ENCODE results near the gene FCHO1. TPM values are rescaled to one million over a fixed set of nuclear protein-coding genes. Genes with fewer than 3 reads are reported as not detected.

The FCHO1 gene
- polyA plus RNA-seq, 1 donor (not counting 4 experiments of a cell fraction or from before 2014, with no cell fraction given), result 0.14 TPM

GRCh38 chr19:17748884-17749638, 2.2 kb upstream of the FCHO1 start:
- Histone ChIP-seq H3K9ac (ENCODE audit: control insufficient read depth, extremely low read depth, insufficient read depth, low read length) (no peak overlapping the region), H3K9me3 (ENCODE audit: control insufficient read depth, low read depth, low read length) (no peaks in the 10 kb centered on the region), H3K27me3 (ENCODE audit: control insufficient read depth, extremely low read depth, insufficient read depth, low read length) (peaks cover 8% of the 10 kb centered on the region), H3K27ac (ENCODE audit: control insufficient read depth, insufficient read depth, low read length) (no peak overlapping the region), H3K4me2 (ENCODE audit: control insufficient read depth, extremely low read depth, insufficient read depth, low read depth, low read length) (no peak overlapping the region), H3K79me2 (ENCODE audit: control insufficient read depth, insufficient read depth, low read length) (no peaks in the 10 kb centered on the region), H4K20me1 (ENCODE audit: control insufficient read depth, extremely low read depth, insufficient read depth, low read length) (no peaks in the 10 kb centered on the region), H3K4me1 (ENCODE audit: control insufficient read depth, extremely low read depth, insufficient read depth, low read length) (no peaks in the 10 kb centered on the region), H2AFZ (ENCODE audit: control insufficient read depth, low read length) (no peak overlapping the region), H3K4me3 (ENCODE audit: control insufficient read depth in 2 of 3, extremely low read depth in 1 of 3, insufficient read depth in 2 of 3, low read depth in 1 of 3, low read length in 3 of 3) (no peak overlapping the region), H3K36me3 (ENCODE audit: control insufficient read depth in 2 of 2, extremely low read depth in 1 of 2, insufficient read depth in 2 of 2, low read length in 2 of 2) (no peaks in the 10 kb centered on the region), H3K9me1 (ENCODE audit: control insufficient read depth, extremely low read depth, insufficient read depth, low read length) (no peaks in the 10 kb centered on the region)
- DNase-seq (ENCODE audit: low read depth, low spot score), result no peak
- FAIRE-seq, result no peak
- dilution Hi-C loops (cut with MboI; ENCODE audit: extremely low pct_ligation_motif_present, low sequenced_read_pairs), result no loop called here
- TF ChIP-seq, protein P1, sequence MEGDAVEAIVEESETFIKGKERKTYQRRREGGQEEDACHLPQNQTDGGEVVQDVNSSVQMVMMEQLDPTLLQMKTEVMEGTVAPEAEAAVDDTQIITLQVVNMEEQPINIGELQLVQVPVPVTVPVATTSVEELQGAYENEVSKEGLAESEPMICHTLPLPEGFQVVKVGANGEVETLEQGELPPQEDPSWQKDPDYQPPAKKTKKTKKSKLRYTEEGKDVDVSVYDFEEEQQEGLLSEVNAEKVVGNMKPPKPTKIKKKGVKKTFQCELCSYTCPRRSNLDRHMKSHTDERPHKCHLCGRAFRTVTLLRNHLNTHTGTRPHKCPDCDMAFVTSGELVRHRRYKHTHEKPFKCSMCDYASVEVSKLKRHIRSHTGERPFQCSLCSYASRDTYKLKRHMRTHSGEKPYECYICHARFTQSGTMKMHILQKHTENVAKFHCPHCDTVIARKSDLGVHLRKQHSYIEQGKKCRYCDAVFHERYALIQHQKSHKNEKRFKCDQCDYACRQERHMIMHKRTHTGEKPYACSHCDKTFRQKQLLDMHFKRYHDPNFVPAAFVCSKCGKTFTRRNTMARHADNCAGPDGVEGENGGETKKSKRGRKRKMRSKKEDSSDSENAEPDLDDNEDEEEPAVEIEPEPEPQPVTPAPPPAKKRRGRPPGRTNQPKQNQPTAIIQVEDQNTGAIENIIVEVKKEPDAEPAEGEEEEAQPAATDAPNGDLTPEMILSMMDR (optimal IDR thresholded peaks at IDR 0.05 in 1 of 3, IDR thresholded peaks at IDR 0.05 in 1 of 3, conservative IDR thresholded peaks at IDR 0.05 in 1 of 3; ENCODE audit: extremely low read depth in 1 of 3, insufficient read depth in 2 of 3, low read length in 3 of 3), result no peak
- no peak for TF ChIP-seq EZH2 (IDR thresholded peaks at IDR 0.05; ENCODE audit: low read length)

- H3K4me1 ChIP-seq (ENCODE audit: control insufficient read depth, extremely low read depth, insufficient read depth, low read length), result peaks cover under 1% of the 10 kb centered on the region
- TF ChIP-seq, protein P1 (optimal IDR thresholded peaks at IDR 0.05 in 1 of 3, IDR thresholded peaks at IDR 0.05 in 1 of 3, conservative IDR thresholded peaks at IDR 0.05 in 1 of 3; ENCODE audit: extremely low read depth in 1 of 3, insufficient read depth in 2 of 3, low read length in 3 of 3), result no peak
- TF ChIP-seq EZH2 (IDR thresholded peaks at IDR 0.05; ENCODE audit: low read length), result no peak
- dilution Hi-C loops (cut with MboI; ENCODE audit: extremely low pct_ligation_motif_present, low sequenced_read_pairs), result no loop called here
These were observed 1.4 kb upstream of the FCHO1 start for GRCh38 chr19:17749912-17750317.

More at GRCh38 chr19:17749912-17750317, 1.4 kb upstream of the FCHO1 start:
- H3K9me1 ChIP-seq (ENCODE audit: control insufficient read depth, extremely low read depth, insufficient read depth, low read length), result no peaks in the 10 kb centered on the region
- H3K27ac ChIP-seq (ENCODE audit: control insufficient read depth, insufficient read depth, low read length), result no peak overlapping the region
- H4K20me1 ChIP-seq (ENCODE audit: control insufficient read depth, extremely low read depth, insufficient read depth, low read length), result no peaks in the 10 kb centered on the region
- no peak for FAIRE-seq
- H2AFZ ChIP-seq (ENCODE audit: control insufficient read depth, low read length), result no peak overlapping the region
- no peak overlapping the region for H3K9ac ChIP-seq (ENCODE audit: control insufficient read depth, extremely low read depth, insufficient read depth, low read length)
- peaks cover 8% of the 10 kb centered on the region for H3K27me3 ChIP-seq (ENCODE audit: control insufficient read depth, extremely low read depth, insufficient read depth, low read length)
- H3K4me3 ChIP-seq (ENCODE audit: control insufficient read depth in 2 of 3, extremely low read depth in 1 of 3, insufficient read depth in 2 of 3, low read depth in 1 of 3, low read length in 3 of 3), result no peak overlapping the region
- no peak for DNase-seq (ENCODE audit: low read depth, low spot score)
- H3K79me2 ChIP-seq (ENCODE audit: control insufficient read depth, insufficient read depth, low read length), result no peaks in the 10 kb centered on the region
- H3K36me3 ChIP-seq (ENCODE audit: control insufficient read depth in 2 of 2, extremely low read depth in 1 of 2, insufficient read depth in 2 of 2, low read length in 2 of 2), result no peaks in the 10 kb centered on the region
- H3K4me2 ChIP-seq (ENCODE audit: control insufficient read depth, extremely low read depth, insufficient read depth, low read depth, low read length), result no peak overlapping the region
- no peaks in the 10 kb centered on the region for H3K9me3 ChIP-seq (ENCODE audit: control insufficient read depth, low read depth, low read length)

Measured in keratinocyte (primary cell).